ENCODE measurements around the gene SOX6.
A peak's percentile ranks its signal among the peaks of the same experiment; 100 is the strongest.
"Not testable (repeated sequence)": the region's sequence is repeated elsewhere in the genome, so short reads cannot be mapped to it uniquely, and the experiment has no call there.

SOX6 gene

GRCh38 chr11:16087886-16088285 lies 268.5 kb downstream of the SOX6 start:
- no peak for DNase-seq

GRCh38 chr11:16086229-16086819 lies 270.0 kb downstream of the SOX6 start:
- DNase-seq: no peak

- DNase-seq: no peak
Observed at GRCh38 chr11:16082095-16083055, 274.0 kb downstream of the SOX6 start.

GRCh38 chr11:16081382-16082094 lies 274.8 kb downstream of the SOX6 start:
- DNase-seq: no peak

GRCh38 chr11:16080688-16081381 lies 275.5 kb downstream of the SOX6 start:
- no peak for DNase-seq

GRCh38 chr11:16078936-16079335 lies 277.4 kb downstream of the SOX6 start:
- DNase-seq: no peak

GRCh38 chr11:16070573-16070972 lies 285.8 kb downstream of the SOX6 start:
- no peak for DNase-seq

- DNase-seq: not testable (repeated sequence)
Observed at GRCh38 chr11:16067268-16067667, 289.1 kb downstream of the SOX6 start.

- DNase-seq: no peak
Observed at GRCh38 chr11:16059332-16059731, 297.0 kb downstream of the SOX6 start.

- no peak for DNase-seq
Observed at GRCh38 chr11:16058671-16059070, 297.7 kb downstream of the SOX6 start.

- no peak for DNase-seq
Observed at GRCh38 chr11:16052750-16053149, 303.6 kb downstream of the SOX6 start.

- DNase-seq: no peak
Observed at GRCh38 chr11:16049611-16050010, 306.7 kb downstream of the SOX6 start.

GRCh38 chr11:16047073-16047472 lies 309.3 kb downstream of the SOX6 start:
- no peak for DNase-seq

- DNase-seq: peak; percentile 26
Observed at GRCh38 chr11:16043617-16044016, 312.7 kb downstream of the SOX6 start.

- no peak for DNase-seq
Observed at GRCh38 chr11:16041207-16041606, 315.1 kb downstream of the SOX6 start.

GRCh38 chr11:16040151-16040550 lies 316.2 kb downstream of the SOX6 start:
- no peak for DNase-seq

- DNase-seq: no peak
Observed at GRCh38 chr11:16037179-16037578, 319.2 kb downstream of the SOX6 start.

GRCh38 chr11:16036218-16036617 lies 320.1 kb downstream of the SOX6 start:
- no peak for DNase-seq

- no peak for DNase-seq
Observed at GRCh38 chr11:16034074-16034473, 322.3 kb downstream of the SOX6 start.

- DNase-seq: no peak
Observed at GRCh38 chr11:16032974-16033373, 323.4 kb downstream of the SOX6 start.

GRCh38 chr11:16031210-16031609 lies 325.1 kb downstream of the SOX6 start:
- DNase-seq: no peak

- no peak for DNase-seq
Observed at GRCh38 chr11:16030664-16031063, 325.7 kb downstream of the SOX6 start.

GRCh38 chr11:16029151-16029550 lies 327.2 kb downstream of the SOX6 start:
- DNase-seq: not testable (repeated sequence)
